GM19324 (cell line): Measurements from ENCODE around the gene JAG1.
A peak's percentile ranks its signal among the peaks of the same experiment; 100 is the strongest.

ENCODE experiments used
- ATAC-seq: cut with Tn5 transposase; IDR thresholded peaks from one replicate; pipeline ENCODE4 v1.9.1; 2021; ENCODE audit warnings: mild to moderate bottlenecking, moderate library complexity; ENCODE audit not compliant: unreplicated experiment, low FRiP score

The JAG1 gene

GRCh38 chr20:10673842-10674683 lies at the start of gene JAG1:
Gene JAG1, minus strand, starts transcription at chr20:10673999. Its CDS starts 469 bp downstream, at chr20:10673530.
- ATAC-seq = peak; percentile 67

GRCh38 chr20:10721976-10722375 lies 48.2 kb upstream of the JAG1 start:
- ATAC-seq = no peak

DNA sequence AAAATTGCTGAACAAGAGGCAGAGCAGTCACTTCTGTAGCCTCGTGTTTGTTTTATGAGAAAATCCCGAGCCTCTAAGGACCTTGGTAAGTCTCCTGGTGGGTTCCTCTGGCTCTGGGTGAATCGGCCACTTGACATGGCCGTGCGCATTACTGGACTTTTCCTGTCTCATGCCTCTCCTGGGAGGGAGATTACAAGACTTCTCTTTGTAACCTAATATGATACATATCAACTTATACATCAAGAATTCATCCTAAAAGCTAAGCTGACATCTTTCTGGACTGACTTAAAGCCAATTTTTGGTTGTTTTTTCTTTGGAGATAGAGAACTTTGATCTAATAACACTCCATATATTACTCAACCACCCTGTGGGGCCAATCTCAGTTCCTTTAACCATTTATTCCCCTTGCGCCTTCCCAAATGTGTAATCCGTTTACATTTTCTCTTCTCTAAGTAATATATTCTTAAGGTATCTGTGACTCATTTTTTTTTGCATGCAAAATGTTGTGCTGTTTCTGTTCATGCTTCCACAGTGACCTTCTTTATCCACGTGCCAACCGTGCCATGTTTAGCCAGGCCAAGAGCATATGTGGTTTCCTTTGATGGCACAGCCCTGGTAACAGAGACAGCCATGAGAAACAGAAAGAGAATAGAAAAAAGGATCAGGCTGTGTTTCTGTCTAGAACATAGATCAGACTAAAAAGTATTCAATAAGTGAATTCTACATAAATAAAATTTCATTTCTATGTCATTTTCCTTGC lies 47.5 kb upstream of the JAG1 start:
- no peak for ATAC-seq

DNA sequence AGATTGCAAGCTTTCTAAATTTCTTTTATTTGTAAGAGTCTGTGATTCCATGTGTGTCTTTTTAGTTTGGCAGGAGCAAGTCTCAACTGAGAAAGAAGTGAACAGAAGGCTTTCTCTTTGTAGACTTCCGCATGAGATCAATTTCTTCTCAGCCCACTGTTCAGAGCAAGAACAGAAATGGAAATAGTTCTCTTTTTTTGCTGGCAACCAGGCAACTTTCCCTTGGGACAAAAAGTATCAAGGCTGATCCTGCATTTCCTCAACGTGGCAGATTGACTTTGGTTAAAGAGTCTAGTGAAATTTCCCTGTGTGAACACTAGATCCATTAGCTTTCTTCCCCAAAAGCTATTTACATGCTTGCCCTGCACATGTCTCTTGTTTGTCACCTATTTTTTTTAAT lies 46.8 kb upstream of the JAG1 start:
- ATAC-seq = no peak

GRCh38 chr20:10719740-10720385 lies 46.1 kb upstream of the JAG1 start:
- no peak for ATAC-seq

DNA sequence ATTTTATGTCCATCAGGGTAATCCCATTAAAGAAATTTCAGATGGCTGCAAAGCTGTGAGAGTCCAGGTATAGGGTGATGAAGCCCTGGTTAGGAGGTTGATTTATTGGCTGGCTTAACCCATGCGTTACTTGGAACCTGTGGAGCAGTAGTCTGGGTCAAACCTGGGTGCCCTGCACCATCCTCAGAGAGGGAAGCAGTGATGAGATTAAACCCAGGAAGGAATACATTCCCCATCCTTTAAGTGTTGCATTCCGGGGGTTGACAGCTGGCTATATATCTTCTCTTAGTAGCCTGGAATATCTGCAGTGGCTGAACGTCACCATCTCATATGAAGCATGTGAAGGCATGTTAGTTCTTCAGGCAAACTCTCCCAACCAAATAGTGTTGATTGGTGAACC lies 44.9 kb upstream of the JAG1 start:
- ATAC-seq = no peak

- no peak for ATAC-seq
These were observed 43.1 kb upstream of the JAG1 start for GRCh38 chr20:10716855-10717254.

DNA sequence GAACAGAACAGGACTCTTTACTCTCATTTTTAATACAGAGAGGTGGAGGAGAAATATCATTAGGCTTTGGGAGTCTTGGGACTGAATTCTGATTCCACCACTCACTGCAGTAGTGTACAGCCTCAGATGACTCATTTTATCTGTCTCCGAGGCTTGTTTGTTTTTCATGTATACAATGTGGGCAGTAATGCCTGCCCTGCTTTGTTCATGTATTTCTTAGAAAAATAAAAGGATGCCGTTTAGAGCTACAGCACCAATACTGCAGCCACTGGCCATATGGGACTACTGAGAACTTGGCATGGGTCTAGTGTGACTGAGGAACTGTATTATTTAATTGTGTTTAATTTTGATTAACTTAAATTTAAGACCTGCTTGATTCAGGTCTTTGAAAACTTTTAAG lies 41.2 kb upstream of the JAG1 start:
- ATAC-seq = no peak

GRCh38 chr20:10714236-10714975 lies 40.6 kb upstream of the JAG1 start:
- no peak for ATAC-seq

- no peak for ATAC-seq
These were observed 39.4 kb upstream of the JAG1 start for GRCh38 chr20:10713161-10713560.

- no peak for ATAC-seq
These were observed 38.2 kb upstream of the JAG1 start for GRCh38 chr20:10711903-10712451.

GRCh38 chr20:10710991-10711775 lies 37.4 kb upstream of the JAG1 start:
- ATAC-seq = no peak

GRCh38 chr20:10709916-10710315 lies 36.1 kb upstream of the JAG1 start:
- no peak for ATAC-seq

GRCh38 chr20:10708351-10709185 lies 34.8 kb upstream of the JAG1 start:
- ATAC-seq = no peak

DNA sequence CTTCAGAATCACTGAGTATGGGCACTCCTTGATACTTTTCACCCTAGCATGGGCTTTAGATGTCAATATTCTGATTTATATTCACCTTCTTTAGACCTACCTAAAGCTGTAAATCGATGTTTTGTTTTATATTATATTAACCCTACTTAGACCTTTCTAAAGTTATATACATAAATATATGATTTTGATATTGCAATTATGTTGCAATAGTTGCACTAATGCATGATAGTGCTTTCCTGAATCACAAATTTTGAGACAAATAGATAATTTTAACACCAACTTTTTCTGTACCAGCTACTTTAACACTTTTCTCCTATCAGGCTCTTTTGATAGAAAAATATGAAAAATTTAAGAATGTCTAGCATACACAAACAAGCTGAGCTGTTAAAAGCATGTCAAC lies 34.0 kb upstream of the JAG1 start:
- ATAC-seq = no peak

GRCh38 chr20:10707068-10707467 lies 33.3 kb upstream of the JAG1 start:
- no peak for ATAC-seq

DNA sequence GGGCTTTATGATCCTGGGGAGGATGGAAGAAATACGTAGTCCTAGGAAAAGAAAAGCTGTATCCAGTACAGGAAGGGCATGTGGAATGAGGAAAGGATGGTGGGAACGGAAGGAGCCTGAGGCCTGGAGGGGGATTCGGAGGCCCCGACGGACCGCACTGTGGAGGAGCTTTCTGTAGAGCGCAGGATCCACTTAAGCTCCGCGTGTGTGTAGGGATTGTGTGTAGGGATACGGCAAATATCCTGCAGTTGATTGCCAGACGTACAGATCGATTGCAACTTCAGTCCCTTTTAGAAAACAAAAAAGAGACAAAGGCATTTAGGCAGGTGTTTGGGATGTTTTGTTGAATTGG lies 32.6 kb upstream of the JAG1 start:
- ATAC-seq = no peak

GRCh38 chr20:10705801-10706459 lies 32.1 kb upstream of the JAG1 start:
- ATAC-seq = no peak
